Endothelial cell of umbilical vein (primary cell): ENCODE results near the gene RNASE9. TPM values are rescaled to one million over a fixed set of nuclear protein-coding genes. Genes with fewer than 3 reads are reported as not detected.
"Not testable (repeated sequence)": the region's sequence is repeated elsewhere in the genome, so short reads cannot be mapped to it uniquely, and the experiment has no call there.

ENCODE experiments used
- BruUV-seq: library from RNA; stranded (reverse); fragments of 400-500 nt; replicated peaks from 2 replicates; lab custom pipeline; 2021; lab: Mats Ljungman, UMichigan
- CTCF ChIA-PET: fragments of 300-600, 350-600 bp; sonication (Branson Sonifier 250); formaldehyde crosslinking; loops from one replicate; lab custom pipeline; 2021; ENCODE audit warnings: antibody characterized with exemption, inconsistent platforms; lab: Charles Lee
- POLR2A ChIA-PET: fragments of 300-600, 350-600 bp; sonication (Branson Sonifier 250); formaldehyde crosslinking; loops from one replicate; lab custom pipeline; 2021; ENCODE audit warnings: antibody characterized with exemption, inconsistent platforms; lab: Charles Lee
- DNase-seq: peaks from one replicate; pipeline ENCODE4 v3.0.0-alpha.2; 2011; ENCODE audit warnings: low read depth, low spot score
- FAIRE-seq: peaks from 2 replicates; lab custom pipeline; 2011; peaks lifted over from hg19 to GRCh38; lab: Jason Lieb, UNC
- H2AFZ ChIP-seq: 2 replicates; pipeline ENCODE4 v1.6.0; 2012; ENCODE audit warnings: low read depth, low read length, control low read depth, inconsistent platforms
- H3K27ac ChIP-seq: 2 replicates; pipeline ENCODE4 v1.5.1; 2011; ENCODE audit warnings: low read depth, mild to moderate bottlenecking, control low read depth, low read length, moderate library complexity; ENCODE audit not compliant: insufficient read depth
- H3K27me3 ChIP-seq, 2 experiments: 2 replicates each; pipeline versions ENCODE4 v1.6.0 to v1.6.1; 2011; ENCODE audit warnings: low read length in 2 of 2, mixed read lengths in 1 of 2; ENCODE audit not compliant: control insufficient read depth in 2 of 2, insufficient read depth in 2 of 2
- H3K36me3 ChIP-seq, 2 experiments: 2 replicates in 1 of 2; 3 replicates in 1 of 2; pipeline ENCODE4 v1.5.1; 2011; ENCODE audit warnings: low read length in 2 of 2, mild to moderate bottlenecking in 1 of 2, moderate library complexity in 1 of 2; ENCODE audit not compliant: control insufficient read depth in 2 of 2, insufficient read depth in 2 of 2; ENCODE audit errors: extremely low read depth in 1 of 2
- H3K4me1 ChIP-seq: 3 replicates; pipeline ENCODE4 v1.5.1; 2011; ENCODE audit warnings: mild to moderate bottlenecking, low read length; ENCODE audit not compliant: control insufficient read depth, insufficient read depth; ENCODE audit errors: extremely low read depth
- H3K4me2 ChIP-seq: 2 replicates; pipeline ENCODE4 v1.6.1; 2011; ENCODE audit warnings: low read length, control low read depth, mixed read lengths; ENCODE audit not compliant: insufficient read depth
- H3K4me3 ChIP-seq, 3 experiments: fragments of 200-600 bp in 1 of 3; sonication (generic), shearing (Covaris generic) in 1 of 3; replicated peaks in 1 of 3; 2 replicates each; pipeline ENCODE4 v1.5.1; 2011 to 2016; ENCODE audit warnings: control low read depth in 3 of 3, low read length in 3 of 3, mild to moderate bottlenecking in 2 of 3, inconsistent platforms in 1 of 3, low read depth in 1 of 3, moderate library complexity in 1 of 3; ENCODE audit not compliant: insufficient read depth in 1 of 3
- H3K79me2 ChIP-seq: 2 replicates; pipeline ENCODE4 v1.6.0; 2012; ENCODE audit warnings: low read length, inconsistent platforms; ENCODE audit not compliant: control insufficient read depth, insufficient read depth
- H3K9ac ChIP-seq: replicated peaks from 2 replicates; pipeline ENCODE3; 2011; ENCODE audit warnings: low read length, control low read depth; ENCODE audit not compliant: insufficient read depth; ENCODE audit errors: extremely low read depth
- H3K9me1 ChIP-seq: replicated peaks from 3 replicates; pipeline ENCODE4 v1.6.0; 2011; ENCODE audit warnings: mild to moderate bottlenecking, low read length; ENCODE audit not compliant: control insufficient read depth, insufficient read depth; ENCODE audit errors: extremely low read depth
- H3K9me3 ChIP-seq: replicated peaks from 2 replicates; pipeline ENCODE4 v1.5.1; 2012; ENCODE audit warnings: low read length, inconsistent platforms; ENCODE audit not compliant: control insufficient read depth, insufficient read depth
- H4K20me1 ChIP-seq: replicated peaks from 2 replicates; pipeline ENCODE3; 2011; ENCODE audit warnings: mild to moderate bottlenecking, low read length; ENCODE audit not compliant: control insufficient read depth, insufficient read depth; ENCODE audit errors: extremely low read depth
- EZH2 ChIP-seq: IDR thresholded peaks from 2 replicates; pipeline ENCODE4 v1.6.1; 2012; ENCODE audit warnings: borderline replicate concordance, low read depth, mild to moderate bottlenecking, moderate library complexity, low read length, inconsistent platforms; ENCODE audit not compliant: severe bottlenecking
- FOS ChIP-seq: IDR thresholded peaks from 2 replicates; pipeline ENCODE4 v1.6.1; 2011; ENCODE audit warnings: mild to moderate bottlenecking, low read length, moderate library complexity, borderline replicate concordance; ENCODE audit not compliant: insufficient read depth
- JUN ChIP-seq: IDR thresholded peaks from 2 replicates; pipeline ENCODE4 v1.6.1; 2011; ENCODE audit warnings: borderline replicate concordance, low read depth; ENCODE audit not compliant: insufficient read length, insufficient read depth
- MAX ChIP-seq: IDR thresholded peaks from 2 replicates; pipeline ENCODE4 v1.6.1; 2011; ENCODE audit not compliant: insufficient read depth, insufficient read length
- MYC ChIP-seq: IDR thresholded peaks from one replicate; pipeline ENCODE4 v1.6.1; 2011; ENCODE audit warnings: mild to moderate bottlenecking, low read depth, low read length
- POLR2AphosphoS5 ChIP-seq: IDR thresholded peaks from 2 replicates; pipeline ENCODE4 v1.6.1; 2012; ENCODE audit warnings: low read depth, mild to moderate bottlenecking, control low read depth, low read length, moderate library complexity; ENCODE audit not compliant: insufficient read depth
- dilution Hi-C: fragments of 300-500 bp; cut with MboI; formaldehyde crosslinking; loops from one replicate; pipeline ENCODE4 v1.15.0; 2019; ENCODE audit warnings: low sequenced_read_pairs; ENCODE audit not compliant: extremely low pct_ligation_motif_present
- intact Hi-C: fragments of 100-400 bp; cut with micrococcal nuclease; formaldehyde crosslinking; loops from one replicate; pipeline ENCODE4 v1.10.0; 2022
- polyA plus RNA-seq, 4 experiments: library from polyadenylated mRNA; depleted of rRNA in 3 of 4; stranded (reverse) in 3 of 4; unstranded in 1 of 4; fragments of >200 nt; gene quantifications; 2 replicates each; pipeline versions ENCODE4 v1.2.1 to v1.2.3, GENCODE V29; 2011 to 2012; ENCODE audit warnings: missing spikeins in 1 of 4
- total RNA-seq: library from RNA; stranded (reverse); gene quantifications from 2 replicates; pipeline ENCODE4 v1.2.3, GENCODE V29; 2021

Gene RNASE9
- total and polyA plus RNA-seq, 2 donors (not counting 3 experiments of a cell fraction or from before 2014, with no cell fraction given): not detected

GRCh38 chr14:20601522-20601921 is 40.7 kb upstream of the RNASE9 start:
- H2AFZ ChIP-seq: no peak overlapping the region
- BruUV-seq: no TSS peak
- H3K4me2 ChIP-seq: no peak overlapping the region
- H3K27me3 ChIP-seq: peaks cover 0 to 2% of the 10 kb centered on the region in 2 experiments
- no peaks in the 10 kb centered on the region for H3K79me2 ChIP-seq
- dilution Hi-C loops: no loop called here
- no peaks in the 10 kb centered on the region for H3K4me1 ChIP-seq
- ChIA-PET POLR2A (no interaction called here), CTCF (interaction anchor here (1.9 kb wide), 1 partner anchor 187 kb away, joined by 10 read pairs; the partner anchor contains the start of gene TEP1)
- H3K36me3 ChIP-seq: no peaks in the 10 kb centered on the region
- H3K9me3 ChIP-seq: no peaks in the 10 kb centered on the region
- no peak overlapping the region for H3K9ac ChIP-seq
- H3K9me1 ChIP-seq: no peaks in the 10 kb centered on the region
- no peak overlapping the region for H3K4me3 ChIP-seq
- FAIRE-seq (no peak), DNase-seq (no peak)
- H4K20me1 ChIP-seq: no peaks in the 10 kb centered on the region
- intact Hi-C loops: no loop called here
- H3K27ac ChIP-seq: no peak overlapping the region
- no peak for TF ChIP-seq POLR2AphosphoS5
- no peak for TF ChIP-seq EZH2
- no peak for TF ChIP-seq MAX
- no peak for TF ChIP-seq JUN
- TF ChIP-seq MYC: no peak

GRCh38 chr14:20597108-20597507 is 36.3 kb upstream of the RNASE9 start:
- Histone ChIP-seq H3K9me1 (no peaks in the 10 kb centered on the region), H4K20me1 (no peaks in the 10 kb centered on the region), H3K79me2 (no peaks in the 10 kb centered on the region), H3K9ac (no peak overlapping the region), H2AFZ (no peak overlapping the region), H3K36me3 (no peaks in the 10 kb centered on the region), H3K27ac (no peak overlapping the region), H3K27me3 (peaks cover 2 to 3% of the 10 kb centered on the region in 2 experiments), H3K4me2 (no peak overlapping the region), H3K4me3 (no peak overlapping the region), H3K9me3 (no peaks in the 10 kb centered on the region), H3K4me1 (no peaks in the 10 kb centered on the region)
- no peak for TF ChIP-seq POLR2AphosphoS5
- no peak for TF ChIP-seq EZH2
- TF ChIP-seq FOS: no peak
- TF ChIP-seq MAX: no peak
- DNase-seq (no peak), FAIRE-seq (no peak)
- intact Hi-C loops (no loop called here), dilution Hi-C loops (no loop called here)
- ChIA-PET POLR2A (no interaction called here), CTCF (interaction anchor here (1.3 to 1.8 kb wide), 2 partner anchors 10 to 64 kb away, joined by 3 to 8 read pairs; no protein-coding TSS in a partner anchor)
- BruUV-seq: no TSS peak

GRCh38 chr14:20595726-20596125 is 34.9 kb upstream of the RNASE9 start:
- H3K4me2 ChIP-seq, H3K4me3 ChIP-seq, POLR2A ChIA-PET, H2AFZ ChIP-seq, intact Hi-C loops, H3K27ac ChIP-seq, FAIRE-seq, DNase-seq, H4K20me1 ChIP-seq, CTCF ChIA-PET, H3K9me3 ChIP-seq, dilution Hi-C loops, H3K79me2 ChIP-seq, BruUV-seq, H3K9ac ChIP-seq, H3K4me1 ChIP-seq, H3K36me3 ChIP-seq, H3K9me1 ChIP-seq: not testable (repeated sequence)
- peaks cover 4 to 15% of the 10 kb centered on the region in 2 experiments for H3K27me3 ChIP-seq
